Lower leg skin (tissue), 4 donors: ENCODE measurements around the gene SEMA3D. TPM values are rescaled to one million over a fixed set of nuclear protein-coding genes. Genes with fewer than 3 reads are reported as not detected.

ENCODE experiments used
- DNase-seq, 2 donors: peaks; one replicate each; pipeline ENCODE4 v3.0.0-alpha.2; 2019; ENCODE audit warnings: low spot score in 2 of 2
- H3K4me3 ChIP-seq: fragments of 200-600 bp; sonication (generic); 2 replicates; pipeline ENCODE4 v1.5.1; 2017; ENCODE audit warnings: mild to moderate bottlenecking, low read depth; ENCODE audit not compliant: poor library complexity, severe bottlenecking
- CTCF ChIP-seq, 3 donors: fragments of 450-650 bp; IDR thresholded peaks; one replicate each; pipeline ENCODE4 v1.5.1; 2016; ENCODE audit warnings: antibody characterized with exemption in 3 of 3, mild to moderate bottlenecking in 3 of 3, moderate library complexity in 2 of 3
- POLR2A ChIP-seq, 2 donors: fragments of 450-650 bp; IDR thresholded peaks; one replicate each; pipeline ENCODE4 v1.6.1; 2016 to 2017; ENCODE audit warnings: antibody characterized with exemption in 2 of 2, mild to moderate bottlenecking in 1 of 2, moderate library complexity in 1 of 2
- WGBS, 2 donors: methylation state at CpG; one replicate each; pipeline ENCODE4 v1.1.5; 2018; 5-methylcytosine and 5-hydroxymethylcytosine counted together
- intact Hi-C: fragments of 100-400 bp; cut with DNase I; formaldehyde crosslinking; loops from one replicate; pipeline ENCODE4 v1.15.0; 2023; ENCODE audit warnings: low total_unique reads
- total RNA-seq, 4 donors: library from RNA; depleted of rRNA; stranded (reverse); fragments of >200 nt; gene quantifications; one replicate each; pipeline ENCODE4 v1.1.0, GENCODE V29; 2016

SEMA3D gene
- total RNA-seq, 4 donors from 2014 or later: 2.4 to 4.7 (median 2.7) TPM

- TF ChIP-seq POLR2A (IDR thresholded peaks at IDR 0.05): no peak
- no peak for TF ChIP-seq CTCF (IDR thresholded peaks at IDR 0.05)
- intact Hi-C loops: no loop called here
- WGBS, 2 donors: 95 to 100% methylated on average over 3 of the region's 3 CpGs
- no peak overlapping the region for H3K4me3 ChIP-seq
- DNase-seq: no peak
Measured at GRCh38 chr7:85119934-85120333, 66.9 kb downstream of the SEMA3D start.

GRCh38 chr7:85115862-85116261 is 71.0 kb downstream of the SEMA3D start:
- no peak for DNase-seq
- TF ChIP-seq POLR2A (IDR thresholded peaks at IDR 0.05) (no peak), CTCF (IDR thresholded peaks at IDR 0.05) (no peak)
- intact Hi-C loops: no loop called here
- H3K4me3 ChIP-seq: no peak overlapping the region

GRCh38 chr7:85115006-85115405 is 71.8 kb downstream of the SEMA3D start:
- TF ChIP-seq CTCF (IDR thresholded peaks at IDR 0.05): no peak
- TF ChIP-seq POLR2A (IDR thresholded peaks at IDR 0.05): no peak
- intact Hi-C loops: no loop called here
- 65 to 68% methylated on average over 2 of the region's 2 CpGs for WGBS, 2 donors
- H3K4me3 ChIP-seq: no peak overlapping the region
- DNase-seq: no peak

GRCh38 chr7:85114342-85114741 is 72.5 kb downstream of the SEMA3D start:
- no peak for DNase-seq
- no peak overlapping the region for H3K4me3 ChIP-seq
- 67 to 69% methylated on average over 4 of the region's 4 CpGs for WGBS, 2 donors
- TF ChIP-seq CTCF (IDR thresholded peaks at IDR 0.05) (no peak), POLR2A (IDR thresholded peaks at IDR 0.05) (no peak)
- intact Hi-C loops: no loop called here

- intact Hi-C loops: no loop called here
- no peak overlapping the region for H3K4me3 ChIP-seq
- DNase-seq: no peak
- TF ChIP-seq CTCF (IDR thresholded peaks at IDR 0.05): no peak
- TF ChIP-seq POLR2A (IDR thresholded peaks at IDR 0.05): no peak
- 95 to 98% methylated on average over 1 of the region's 1 CpG for WGBS, 2 donors
Measured at GRCh38 chr7:85111761-85112160, 75.1 kb downstream of the SEMA3D start.

GRCh38 chr7:85106719-85107118 is 80.1 kb downstream of the SEMA3D start:
- TF ChIP-seq POLR2A (IDR thresholded peaks at IDR 0.05) (no peak), CTCF (IDR thresholded peaks at IDR 0.05) (no peak)
- no peak for DNase-seq
- intact Hi-C loops: no loop called here
- WGBS, 2 donors: 82 to 86% methylated on average over 5 of the region's 5 CpGs
- no peak overlapping the region for H3K4me3 ChIP-seq
